HepG2 (cell line): ENCODE data around the gene P2RY6. TPM values are rescaled to one million over a fixed set of nuclear protein-coding genes. Genes with fewer than 3 reads are reported as not detected.

Experiments used
- CBX1 ChIP-seq: IDR thresholded peaks from one replicate; pipeline ENCODE4 v1.6.1; 2016; ENCODE audit warnings: antibody characterized with exemption, low read depth
- MEIS1 ChIP-seq: sonication (generic); formaldehyde crosslinking; IDR thresholded peaks from 2 replicates; pipeline ENCODE4 v1.9.0; 2021; ENCODE audit warnings: mild to moderate bottlenecking, missing genetic modification reagents, moderate library complexity, borderline replicate concordance
- PCBP2 ChIP-seq: fragments of 200-400 bp; formaldehyde crosslinking; optimal IDR thresholded peaks from 2 replicates; pipeline ENCODE3; 2018; ENCODE audit warnings: low read length, low read depth; ENCODE audit not compliant: poor library complexity, severe bottlenecking
- POLR2A ChIP-seq, 2 experiments: IDR thresholded peaks; 2 replicates each; pipeline ENCODE4 v1.6.1; 2011; ENCODE audit warnings: low read depth in 2 of 2, low read length in 2 of 2, mild to moderate bottlenecking in 1 of 2, moderate library complexity in 1 of 2; ENCODE audit not compliant: insufficient read depth in 1 of 2
- RAD51 ChIP-seq: fragments of 450-650 bp; IDR thresholded peaks from 2 replicates; pipeline ENCODE4 v1.6.1; 2016; ENCODE audit warnings: borderline replicate concordance
- ZNF3 ChIP-seq: IDR thresholded peaks from 2 replicates; pipeline ENCODE4 v1.7.0; 2017; ENCODE audit warnings: inconsistent platforms
- ZZZ3 ChIP-seq: sonication (generic); formaldehyde crosslinking; IDR thresholded peaks from 2 replicates; pipeline ENCODE4 v1.4.0; 2020; ENCODE audit warnings: missing genetic modification reagents, mild to moderate bottlenecking, borderline replicate concordance
- polyA plus RNA-seq, 8 experiments: library from polyadenylated mRNA; depleted of rRNA in 3 of 8; stranded (reverse) in 7 of 8; unstranded in 1 of 8; fragments of >200 nt; fragmentation: Illumina TruSeq in 4 of 8; extraction: Trizol in 4 of 8; gene quantifications; 2 replicates each; pipeline versions ENCODE4 v1.2.1 to v1.2.3, GENCODE V29; 2011 to 2016; ENCODE audit warnings: low read depth in 4 of 8, missing spikeins in 1 of 8, mixed read lengths in 1 of 8; ENCODE audit not compliant: insufficient read depth in 1 of 8
- total RNA-seq, 5 experiments: library from RNA; depleted of rRNA; stranded (reverse); fragments of >200 nt; fragmentation: Illumina TruSeq; extraction: Trizol; gene quantifications; 2 replicates each; pipeline ENCODE4 v1.2.3, GENCODE V29; 2016; ENCODE audit warnings: low read depth in 1 of 5
- TF ChIP-seq, protein P1 (sequence below): sonication (generic); formaldehyde crosslinking; IDR thresholded peaks from 2 replicates; pipeline ENCODE4 v1.5.0; 2020; ENCODE audit warnings: mild to moderate bottlenecking, missing genetic modification reagents, moderate library complexity
- TF ChIP-seq, protein P2 (sequence below): sonication (generic); formaldehyde crosslinking; IDR thresholded peaks from 2 replicates; pipeline ENCODE4 v1.8.1; 2022; ENCODE audit warnings: mild to moderate bottlenecking, missing genetic modification reagents
- TF ChIP-seq, protein P3 (sequence below): sonication (generic); formaldehyde crosslinking; IDR thresholded peaks from 2 replicates; pipeline ENCODE4 v1.4.0; 2020; ENCODE audit warnings: mild to moderate bottlenecking, missing genetic modification reagents
- TF ChIP-seq, protein P4 (sequence below): sonication (generic); formaldehyde crosslinking; IDR thresholded peaks from 2 replicates; pipeline ENCODE4 v1.5.0; 2020; ENCODE audit warnings: missing genetic modification reagents
- TF ChIP-seq, protein P5 (sequence below): sonication (generic); formaldehyde crosslinking; IDR thresholded peaks from 2 replicates; pipeline ENCODE4 v1.4.0; 2020; ENCODE audit warnings: missing genetic modification reagents, borderline replicate concordance
- TF ChIP-seq, protein P6 (sequence below): sonication (generic); formaldehyde crosslinking; IDR thresholded peaks from 2 replicates; pipeline ENCODE4 v1.5.1; 2020; ENCODE audit warnings: mild to moderate bottlenecking, missing genetic modification reagents
- TF ChIP-seq, protein P7 (sequence below): sonication (generic); formaldehyde crosslinking; IDR thresholded peaks from 2 replicates; pipeline ENCODE4 v1.5.1; 2020; ENCODE audit warnings: missing genetic modification reagents, mild to moderate bottlenecking, borderline replicate concordance
- TF ChIP-seq, protein P8 (sequence below): sonication (generic); formaldehyde crosslinking; IDR thresholded peaks from 2 replicates; pipeline ENCODE4 v1.5.0; 2020; ENCODE audit warnings: missing genetic modification reagents

The P2RY6 gene
- total and polyA plus RNA-seq, 2 of the 13 experiments (the other 11 are each of a cell fraction or from before 2014, with no cell fraction given): 0.09 to 0.29 TPM

DNA sequence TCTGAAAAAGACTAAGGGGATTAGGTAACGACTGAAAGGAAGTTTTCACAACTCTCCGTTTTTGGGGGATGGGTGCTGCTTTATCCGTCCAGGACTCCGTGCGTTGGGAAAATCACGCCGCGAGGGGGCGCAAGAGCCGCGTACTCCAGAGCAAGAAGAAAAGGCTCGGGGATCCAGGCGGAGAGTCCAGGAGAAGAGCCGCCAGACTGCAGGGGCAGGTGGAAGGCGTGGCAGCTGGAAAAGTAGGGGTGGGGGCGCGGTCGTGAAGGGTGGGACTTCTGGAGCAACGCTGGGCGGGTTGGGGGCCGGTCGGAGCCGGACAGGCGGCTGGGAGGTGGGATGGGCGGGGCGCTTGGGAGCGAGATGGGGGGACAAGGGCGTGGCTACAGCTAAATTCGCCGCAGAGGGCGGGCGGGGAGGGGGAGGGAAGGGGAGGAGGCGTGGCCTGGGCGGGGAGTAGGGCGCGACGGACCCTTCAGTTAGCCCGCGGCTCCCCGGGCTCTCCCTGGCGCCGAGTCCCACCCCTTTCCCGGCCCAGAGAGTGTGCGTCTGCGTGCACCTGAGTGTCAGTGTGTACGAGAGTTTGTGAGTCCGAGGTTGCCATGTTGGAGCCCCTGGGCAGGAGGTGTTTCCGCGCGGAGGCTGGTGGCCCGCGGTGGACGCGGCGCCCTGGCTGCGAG is 35.3 kb downstream of the P2RY6 start (continued):
- TF ChIP-seq, protein P1, sequence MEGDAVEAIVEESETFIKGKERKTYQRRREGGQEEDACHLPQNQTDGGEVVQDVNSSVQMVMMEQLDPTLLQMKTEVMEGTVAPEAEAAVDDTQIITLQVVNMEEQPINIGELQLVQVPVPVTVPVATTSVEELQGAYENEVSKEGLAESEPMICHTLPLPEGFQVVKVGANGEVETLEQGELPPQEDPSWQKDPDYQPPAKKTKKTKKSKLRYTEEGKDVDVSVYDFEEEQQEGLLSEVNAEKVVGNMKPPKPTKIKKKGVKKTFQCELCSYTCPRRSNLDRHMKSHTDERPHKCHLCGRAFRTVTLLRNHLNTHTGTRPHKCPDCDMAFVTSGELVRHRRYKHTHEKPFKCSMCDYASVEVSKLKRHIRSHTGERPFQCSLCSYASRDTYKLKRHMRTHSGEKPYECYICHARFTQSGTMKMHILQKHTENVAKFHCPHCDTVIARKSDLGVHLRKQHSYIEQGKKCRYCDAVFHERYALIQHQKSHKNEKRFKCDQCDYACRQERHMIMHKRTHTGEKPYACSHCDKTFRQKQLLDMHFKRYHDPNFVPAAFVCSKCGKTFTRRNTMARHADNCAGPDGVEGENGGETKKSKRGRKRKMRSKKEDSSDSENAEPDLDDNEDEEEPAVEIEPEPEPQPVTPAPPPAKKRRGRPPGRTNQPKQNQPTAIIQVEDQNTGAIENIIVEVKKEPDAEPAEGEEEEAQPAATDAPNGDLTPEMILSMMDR (CRISPR knock-in tag): peak; percentile 96
- TF ChIP-seq PCBP2 (no peak), ZNF3 (CRISPR knock-in tag) (no peak), RAD51 (no peak), ZZZ3 (0 out of 2 replicates have a peak, but pooled peaks have one; percentile 29), CBX1 (no peak), MEIS1 (CRISPR knock-in tag) (peak; percentile 66; the same call in 1 of the 2 replicates), POLR2A (IDR thresholded peaks at IDR 0.05; ENCODE audit: insufficient read depth in 1 of 2, low read depth in 2 of 2, low read length in 2 of 2) (peak in 1 of 2 experiments; percentile 91; a peak in 2 of 4 replicates)
- TF ChIP-seq, protein P2, sequence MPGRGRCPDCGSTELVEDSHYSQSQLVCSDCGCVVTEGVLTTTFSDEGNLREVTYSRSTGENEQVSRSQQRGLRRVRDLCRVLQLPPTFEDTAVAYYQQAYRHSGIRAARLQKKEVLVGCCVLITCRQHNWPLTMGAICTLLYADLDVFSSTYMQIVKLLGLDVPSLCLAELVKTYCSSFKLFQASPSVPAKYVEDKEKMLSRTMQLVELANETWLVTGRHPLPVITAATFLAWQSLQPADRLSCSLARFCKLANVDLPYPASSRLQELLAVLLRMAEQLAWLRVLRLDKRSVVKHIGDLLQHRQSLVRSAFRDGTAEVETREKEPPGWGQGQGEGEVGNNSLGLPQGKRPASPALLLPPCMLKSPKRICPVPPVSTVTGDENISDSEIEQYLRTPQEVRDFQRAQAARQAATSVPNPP (CRISPR knock-in tag): no peak
- TF ChIP-seq, protein P3, sequence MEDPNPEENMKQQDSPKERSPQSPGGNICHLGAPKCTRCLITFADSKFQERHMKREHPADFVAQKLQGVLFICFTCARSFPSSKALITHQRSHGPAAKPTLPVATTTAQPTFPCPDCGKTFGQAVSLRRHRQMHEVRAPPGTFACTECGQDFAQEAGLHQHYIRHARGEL (CRISPR knock-in tag): no peak
- TF ChIP-seq, protein P4, sequence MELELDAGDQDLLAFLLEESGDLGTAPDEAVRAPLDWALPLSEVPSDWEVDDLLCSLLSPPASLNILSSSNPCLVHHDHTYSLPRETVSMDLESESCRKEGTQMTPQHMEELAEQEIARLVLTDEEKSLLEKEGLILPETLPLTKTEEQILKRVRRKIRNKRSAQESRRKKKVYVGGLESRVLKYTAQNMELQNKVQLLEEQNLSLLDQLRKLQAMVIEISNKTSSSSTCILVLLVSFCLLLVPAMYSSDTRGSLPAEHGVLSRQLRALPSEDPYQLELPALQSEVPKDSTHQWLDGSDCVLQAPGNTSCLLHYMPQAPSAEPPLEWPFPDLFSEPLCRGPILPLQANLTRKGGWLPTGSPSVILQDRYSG: no peak
- TF ChIP-seq, protein P5, sequence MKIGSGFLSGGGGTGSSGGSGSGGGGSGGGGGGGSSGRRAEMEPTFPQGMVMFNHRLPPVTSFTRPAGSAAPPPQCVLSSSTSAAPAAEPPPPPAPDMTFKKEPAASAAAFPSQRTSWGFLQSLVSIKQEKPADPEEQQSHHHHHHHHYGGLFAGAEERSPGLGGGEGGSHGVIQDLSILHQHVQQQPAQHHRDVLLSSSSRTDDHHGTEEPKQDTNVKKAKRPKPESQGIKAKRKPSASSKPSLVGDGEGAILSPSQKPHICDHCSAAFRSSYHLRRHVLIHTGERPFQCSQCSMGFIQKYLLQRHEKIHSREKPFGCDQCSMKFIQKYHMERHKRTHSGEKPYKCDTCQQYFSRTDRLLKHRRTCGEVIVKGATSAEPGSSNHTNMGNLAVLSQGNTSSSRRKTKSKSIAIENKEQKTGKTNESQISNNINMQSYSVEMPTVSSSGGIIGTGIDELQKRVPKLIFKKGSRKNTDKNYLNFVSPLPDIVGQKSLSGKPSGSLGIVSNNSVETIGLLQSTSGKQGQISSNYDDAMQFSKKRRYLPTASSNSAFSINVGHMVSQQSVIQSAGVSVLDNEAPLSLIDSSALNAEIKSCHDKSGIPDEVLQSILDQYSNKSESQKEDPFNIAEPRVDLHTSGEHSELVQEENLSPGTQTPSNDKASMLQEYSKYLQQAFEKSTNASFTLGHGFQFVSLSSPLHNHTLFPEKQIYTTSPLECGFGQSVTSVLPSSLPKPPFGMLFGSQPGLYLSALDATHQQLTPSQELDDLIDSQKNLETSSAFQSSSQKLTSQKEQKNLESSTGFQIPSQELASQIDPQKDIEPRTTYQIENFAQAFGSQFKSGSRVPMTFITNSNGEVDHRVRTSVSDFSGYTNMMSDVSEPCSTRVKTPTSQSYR (CRISPR knock-in tag): peak; percentile 89
- TF ChIP-seq, protein P6, sequence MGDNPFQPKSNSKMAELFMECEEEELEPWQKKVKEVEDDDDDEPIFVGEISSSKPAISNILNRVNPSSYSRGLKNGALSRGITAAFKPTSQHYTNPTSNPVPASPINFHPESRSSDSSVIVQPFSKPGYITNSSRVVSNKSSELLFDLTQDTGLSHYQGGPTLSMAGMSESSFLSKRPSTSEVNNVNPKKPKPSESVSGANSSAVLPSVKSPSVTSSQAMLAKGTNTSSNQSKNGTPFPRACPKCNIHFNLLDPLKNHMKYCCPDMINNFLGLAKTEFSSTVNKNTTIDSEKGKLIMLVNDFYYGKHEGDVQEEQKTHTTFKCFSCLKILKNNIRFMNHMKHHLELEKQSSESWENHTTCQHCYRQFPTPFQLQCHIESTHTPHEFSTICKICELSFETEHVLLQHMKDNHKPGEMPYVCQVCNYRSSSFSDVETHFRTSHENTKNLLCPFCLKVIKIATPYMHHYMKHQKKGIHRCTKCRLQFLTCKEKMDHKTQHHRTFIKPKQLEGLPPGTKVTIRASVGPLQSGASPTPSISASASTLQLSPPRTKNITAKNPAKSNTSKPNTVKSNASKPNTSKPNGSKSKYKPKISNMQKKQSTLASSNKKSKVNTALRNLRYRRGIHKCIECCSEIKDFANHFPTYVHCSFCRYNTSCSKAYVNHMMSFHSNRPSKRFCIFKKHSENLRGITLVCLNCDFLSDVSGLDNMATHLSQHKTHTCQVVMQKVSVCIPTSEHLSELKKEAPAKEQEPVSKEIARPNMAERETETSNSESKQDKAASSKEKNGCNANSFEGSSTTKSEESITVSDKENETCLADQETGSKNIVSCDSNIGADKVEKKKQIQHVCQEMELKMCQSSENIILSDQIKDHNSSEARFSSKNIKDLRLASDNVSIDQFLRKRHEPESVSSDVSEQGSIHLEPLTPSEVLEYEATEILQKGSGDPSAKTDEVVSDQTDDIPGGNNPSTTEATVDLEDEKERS (CRISPR knock-in tag): peak; percentile 42; the same call in 1 of the 2 replicates
- TF ChIP-seq, protein P7, sequence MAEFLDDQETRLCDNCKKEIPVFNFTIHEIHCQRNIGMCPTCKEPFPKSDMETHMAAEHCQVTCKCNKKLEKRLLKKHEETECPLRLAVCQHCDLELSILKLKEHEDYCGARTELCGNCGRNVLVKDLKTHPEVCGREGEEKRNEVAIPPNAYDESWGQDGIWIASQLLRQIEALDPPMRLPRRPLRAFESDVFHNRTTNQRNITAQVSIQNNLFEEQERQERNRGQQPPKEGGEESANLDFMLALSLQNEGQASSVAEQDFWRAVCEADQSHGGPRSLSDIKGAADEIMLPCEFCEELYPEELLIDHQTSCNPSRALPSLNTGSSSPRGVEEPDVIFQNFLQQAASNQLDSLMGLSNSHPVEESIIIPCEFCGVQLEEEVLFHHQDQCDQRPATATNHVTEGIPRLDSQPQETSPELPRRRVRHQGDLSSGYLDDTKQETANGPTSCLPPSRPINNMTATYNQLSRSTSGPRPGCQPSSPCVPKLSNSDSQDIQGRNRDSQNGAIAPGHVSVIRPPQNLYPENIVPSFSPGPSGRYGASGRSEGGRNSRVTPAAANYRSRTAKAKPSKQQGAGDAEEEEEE (CRISPR knock-in tag): no peak
- TF ChIP-seq, protein P8, sequence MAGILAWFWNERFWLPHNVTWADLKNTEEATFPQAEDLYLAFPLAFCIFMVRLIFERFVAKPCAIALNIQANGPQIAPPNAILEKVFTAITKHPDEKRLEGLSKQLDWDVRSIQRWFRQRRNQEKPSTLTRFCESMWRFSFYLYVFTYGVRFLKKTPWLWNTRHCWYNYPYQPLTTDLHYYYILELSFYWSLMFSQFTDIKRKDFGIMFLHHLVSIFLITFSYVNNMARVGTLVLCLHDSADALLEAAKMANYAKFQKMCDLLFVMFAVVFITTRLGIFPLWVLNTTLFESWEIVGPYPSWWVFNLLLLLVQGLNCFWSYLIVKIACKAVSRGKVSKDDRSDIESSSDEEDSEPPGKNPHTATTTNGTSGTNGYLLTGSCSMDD (CRISPR knock-in tag): no peak
